MV-4-11 (cell line): Measurements from ENCODE around the gene EPS8L2.
A peak's percentile ranks its signal among the peaks of the same experiment; 100 is the strongest.

Source experiments
- DNase-seq: peaks from one replicate; lab custom pipeline; 2025; lab: John Stamatoyannopoulos, UW

EPS8L2 gene

DNA sequence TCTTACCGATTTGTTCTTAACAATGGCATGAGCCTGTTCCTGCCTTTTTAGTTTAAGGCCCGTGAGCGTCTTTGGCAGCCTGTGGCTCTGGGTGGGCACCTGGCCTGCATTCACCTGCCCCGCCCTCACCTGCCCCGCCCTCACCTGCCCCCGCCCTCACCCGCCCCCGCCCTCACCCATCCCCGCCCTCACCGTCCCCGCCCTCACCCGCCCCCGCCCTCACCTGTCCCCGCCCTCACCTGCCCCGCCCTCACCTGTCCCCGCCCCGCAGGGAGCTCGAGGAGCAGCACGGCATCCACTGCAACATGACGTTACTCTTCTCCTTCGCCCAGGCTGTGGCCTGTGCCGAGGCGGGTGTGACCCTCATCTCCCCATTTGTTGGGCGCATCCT lies 57.0 kb downstream of the EPS8L2 start:
- no peak for DNase-seq

GRCh38 chr11:763549-764321 lies 57.7 kb downstream of the EPS8L2 start:
- no peak for DNase-seq

DNA sequence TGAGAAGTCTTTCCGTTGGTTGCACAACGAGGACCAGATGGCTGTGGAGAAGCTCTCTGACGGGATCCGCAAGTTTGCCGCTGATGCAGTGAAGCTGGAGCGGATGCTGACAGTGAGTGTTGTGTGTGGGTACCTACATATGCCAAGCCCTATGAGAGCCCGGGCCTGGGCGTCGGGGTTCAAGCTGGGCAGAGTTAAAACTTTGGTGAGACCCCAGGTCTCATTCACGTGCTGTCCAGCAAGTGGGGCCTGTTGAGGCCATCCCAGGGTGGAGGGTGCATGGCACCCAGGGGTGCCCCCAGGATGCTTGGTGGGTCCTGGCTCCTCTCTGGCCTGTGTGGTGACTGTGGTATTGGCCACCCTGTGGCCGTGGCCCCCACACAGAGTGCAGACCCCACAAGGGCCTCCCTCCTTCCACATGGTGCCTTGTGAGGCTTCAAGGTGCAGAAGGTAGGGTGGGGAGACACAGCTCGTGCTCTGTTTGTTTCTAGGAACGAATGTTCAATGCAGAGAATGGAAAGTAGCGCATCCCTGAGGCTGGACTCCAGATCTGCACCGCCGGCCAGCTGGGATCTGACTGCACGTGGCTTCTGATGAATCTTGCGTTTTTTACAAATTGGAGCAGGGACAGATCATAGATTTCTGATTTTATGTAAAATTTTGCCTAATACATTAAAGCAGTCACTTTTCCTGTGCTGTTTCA lies 58.4 kb downstream of the EPS8L2 start:
- DNase-seq = no peak

DNA sequence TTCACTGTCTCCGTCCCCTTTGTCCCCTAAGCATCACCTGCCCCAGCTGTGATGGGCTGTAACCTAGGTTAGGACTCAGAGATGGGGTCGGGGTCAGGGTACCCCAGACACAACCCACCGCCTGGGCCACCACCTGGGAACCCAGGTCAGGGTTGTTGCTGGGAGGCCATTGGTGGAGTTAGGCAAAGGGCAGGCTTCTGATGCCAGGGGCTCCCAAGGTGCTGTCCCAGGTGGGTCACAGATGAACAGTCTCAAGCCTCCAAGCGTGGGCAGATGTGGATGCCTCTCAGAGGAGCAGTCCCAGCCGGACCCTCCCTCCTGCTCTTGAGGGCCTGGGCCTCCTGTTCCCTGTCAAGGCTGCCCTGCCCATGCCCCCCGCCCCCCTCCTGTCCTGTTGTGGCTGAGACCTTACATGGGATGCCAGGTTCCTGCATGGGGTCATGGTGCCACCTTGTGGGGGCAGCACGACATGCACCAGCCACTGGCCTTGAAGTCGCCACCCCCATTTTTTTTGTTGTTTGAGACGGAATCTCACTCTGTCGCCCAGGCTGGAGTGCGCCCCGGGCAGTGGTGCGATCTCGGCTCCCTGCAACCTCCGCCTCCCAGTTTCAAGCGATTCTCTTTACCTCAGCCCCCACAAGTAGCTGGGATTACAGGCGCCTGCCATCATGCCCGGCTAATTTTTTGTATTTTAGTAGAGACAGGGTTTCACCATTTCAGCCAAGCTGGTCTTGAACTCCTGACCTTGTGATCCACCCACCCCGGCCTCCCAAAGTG lies 59.2 kb downstream of the EPS8L2 start:
- DNase-seq = peak; percentile 44

DNA sequence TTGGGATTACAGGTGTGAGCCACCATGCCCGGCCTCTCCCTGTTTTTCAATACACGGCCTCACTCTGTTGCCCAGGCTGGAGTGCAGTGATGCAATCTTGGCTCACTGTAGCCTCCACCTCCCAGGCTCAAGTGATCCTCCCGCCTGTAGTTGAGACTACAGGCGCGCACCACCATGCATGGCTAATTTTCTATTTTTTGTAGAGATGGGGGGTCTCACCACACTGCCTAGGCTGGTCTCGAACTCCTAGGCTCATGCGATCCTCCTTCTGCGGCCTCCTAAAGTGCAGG lies 59.7 kb downstream of the EPS8L2 start:
- no peak for DNase-seq

DNA sequence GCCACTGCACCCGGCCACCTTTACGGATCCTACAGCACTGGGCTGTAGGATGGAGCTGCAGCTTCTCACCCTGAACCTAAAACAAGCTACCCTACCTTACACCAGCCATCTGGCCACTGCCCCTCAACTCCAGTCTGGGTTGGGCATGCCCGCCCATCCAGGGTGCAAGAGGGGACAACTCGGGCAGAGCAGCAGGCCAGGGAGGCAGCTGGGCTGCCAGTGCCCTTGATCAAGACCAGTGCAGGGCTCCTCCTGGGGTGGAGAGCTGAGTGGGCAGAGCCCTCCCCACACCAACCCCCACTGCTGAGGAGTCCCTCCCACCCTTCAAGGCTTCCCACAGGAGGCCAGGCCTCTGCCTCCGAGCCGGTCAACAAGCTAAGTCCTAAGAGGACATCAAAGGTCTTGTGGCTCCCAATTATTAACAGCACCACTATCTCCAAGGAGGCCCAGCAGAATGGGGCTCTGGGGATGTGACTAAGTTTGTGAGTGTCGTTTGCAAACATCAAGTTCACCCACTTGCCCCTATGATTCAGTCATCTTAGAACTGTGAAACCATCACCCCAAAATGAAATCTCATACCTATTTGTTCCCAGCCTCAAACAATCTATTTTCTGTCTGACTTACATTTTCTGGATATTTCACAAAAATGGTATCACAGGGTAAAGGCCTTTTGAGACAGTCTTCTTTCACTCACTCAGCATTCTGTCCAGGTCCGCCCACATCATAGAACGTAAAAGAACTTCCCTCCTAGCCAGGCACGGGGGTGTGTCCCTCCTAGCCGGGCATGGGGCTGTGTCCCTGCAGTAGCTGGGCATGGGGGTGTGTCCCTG lies 60.3 kb downstream of the EPS8L2 start:
- no peak for DNase-seq

GRCh38 chr11:766936-767210 lies 60.8 kb downstream of the EPS8L2 start:
- DNase-seq = no peak

- no peak for DNase-seq
Observed at GRCh38 chr11:767238-767637, 61.2 kb downstream of the EPS8L2 start.

- no peak for DNase-seq
Observed at GRCh38 chr11:769887-770641, 64.0 kb downstream of the EPS8L2 start.

GRCh38 chr11:770642-771616 lies 64.9 kb downstream of the EPS8L2 start:
- no peak for DNase-seq

DNA sequence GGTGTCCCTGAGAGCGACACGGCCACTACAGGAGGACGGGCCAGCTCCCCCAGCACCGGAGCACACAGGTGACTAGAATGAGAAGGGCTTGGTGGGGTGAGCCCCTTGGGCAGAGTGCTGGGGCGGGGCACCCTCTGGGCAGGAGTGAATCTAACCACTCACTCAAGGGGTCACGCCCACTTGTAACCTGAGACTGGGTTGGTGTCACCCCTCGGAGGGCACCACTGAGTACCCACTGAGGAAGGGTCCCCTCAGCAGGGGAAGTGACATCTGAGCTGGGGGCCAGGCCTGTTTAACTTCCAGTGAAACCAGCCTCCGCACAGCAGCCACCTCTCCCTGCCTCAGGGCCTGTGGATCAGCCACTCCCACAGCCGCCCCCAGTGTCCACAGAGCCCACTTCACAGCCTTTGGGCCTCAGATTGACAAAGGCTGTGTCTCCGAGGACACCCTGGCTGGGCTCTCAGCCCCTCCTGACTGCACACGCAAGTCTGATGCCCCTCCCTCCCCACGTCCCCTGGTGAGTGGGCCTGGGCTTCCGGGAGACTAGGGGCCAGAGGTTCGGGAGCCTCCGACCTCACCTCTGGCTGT lies 65.7 kb downstream of the EPS8L2 start:
- DNase-seq = no peak

GRCh38 chr11:772429-773390 lies 66.7 kb downstream of the EPS8L2 start:
- no peak for DNase-seq

DNA sequence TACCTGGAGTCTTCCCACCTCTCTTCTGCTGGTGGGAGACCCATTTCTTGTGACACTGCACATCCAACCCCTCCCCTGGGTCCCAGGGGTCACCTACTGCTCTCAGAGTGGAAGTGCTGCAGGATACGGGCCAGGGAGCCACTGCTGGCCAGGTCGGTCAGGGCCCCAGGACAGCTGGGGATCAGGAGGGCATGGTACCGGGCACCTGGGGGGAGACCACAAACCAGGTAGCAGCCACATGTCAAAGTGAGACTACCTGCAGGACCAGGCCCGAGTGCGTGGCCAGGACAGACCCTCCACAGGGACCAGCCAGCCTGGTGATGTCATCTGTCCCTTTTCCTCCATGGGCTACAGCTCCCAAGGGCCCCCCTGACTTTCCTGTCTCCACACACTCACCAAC lies 67.4 kb downstream of the EPS8L2 start:
- DNase-seq = no peak

GRCh38 chr11:773830-774229 lies 67.8 kb downstream of the EPS8L2 start:
- DNase-seq = no peak

DNA sequence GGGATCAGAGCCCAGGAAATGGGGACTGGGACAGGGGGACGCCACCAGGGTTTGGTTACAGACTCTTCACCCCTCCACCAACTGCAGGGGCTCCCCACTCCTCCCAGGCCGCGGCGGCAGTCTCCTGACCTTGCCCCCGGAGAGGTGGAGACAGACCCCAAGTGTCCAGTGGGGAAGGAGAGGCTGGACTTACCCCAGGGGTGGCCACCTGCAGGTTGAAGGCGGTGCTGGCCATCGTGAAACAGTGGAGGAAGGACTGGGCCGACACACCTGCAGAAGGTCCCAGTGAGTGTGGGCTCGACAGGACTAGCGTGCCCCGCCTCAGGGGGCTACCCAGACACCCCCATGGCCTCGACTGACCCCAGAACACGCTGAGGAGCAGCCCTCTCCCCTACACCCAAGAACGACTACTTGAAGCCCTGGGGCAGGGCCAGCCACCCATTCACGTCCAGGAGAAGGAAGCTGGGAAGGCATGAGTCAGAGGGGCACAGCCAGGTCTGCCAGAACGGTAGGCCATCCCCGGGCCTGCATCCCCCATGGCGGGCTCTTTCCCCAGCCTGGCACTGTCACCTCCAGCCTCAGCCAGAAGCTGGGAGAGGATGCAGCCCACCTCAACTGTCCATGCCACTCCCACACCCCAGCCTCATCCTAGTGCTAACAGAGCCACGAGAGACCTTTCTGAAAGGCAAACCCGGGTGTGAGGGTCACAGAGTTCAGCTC lies 69.0 kb downstream of the EPS8L2 start:
- no peak for DNase-seq

- DNase-seq = no peak
Observed at GRCh38 chr11:776263-776560, 70.2 kb downstream of the EPS8L2 start.

GRCh38 chr11:776561-777287 lies 70.7 kb downstream of the EPS8L2 start:
- DNase-seq = peak; percentile 30
